HG03558 (cell line): ENCODE results near the gene IL19.
A peak's percentile ranks its signal among the peaks of the same experiment; 100 is the strongest.
"Not testable (repeated sequence)": the region's sequence is repeated elsewhere in the genome, so short reads cannot be mapped to it uniquely, and the experiment has no call there.

ENCODE experiments used
- ATAC-seq: cut with Tn5 transposase; IDR thresholded peaks from one replicate; pipeline ENCODE4 v1.9.1; 2021; ENCODE audit warnings: moderate number of reproducible peaks; ENCODE audit not compliant: unreplicated experiment; ENCODE audit errors: extremely low read depth

IL19 gene

DNA sequence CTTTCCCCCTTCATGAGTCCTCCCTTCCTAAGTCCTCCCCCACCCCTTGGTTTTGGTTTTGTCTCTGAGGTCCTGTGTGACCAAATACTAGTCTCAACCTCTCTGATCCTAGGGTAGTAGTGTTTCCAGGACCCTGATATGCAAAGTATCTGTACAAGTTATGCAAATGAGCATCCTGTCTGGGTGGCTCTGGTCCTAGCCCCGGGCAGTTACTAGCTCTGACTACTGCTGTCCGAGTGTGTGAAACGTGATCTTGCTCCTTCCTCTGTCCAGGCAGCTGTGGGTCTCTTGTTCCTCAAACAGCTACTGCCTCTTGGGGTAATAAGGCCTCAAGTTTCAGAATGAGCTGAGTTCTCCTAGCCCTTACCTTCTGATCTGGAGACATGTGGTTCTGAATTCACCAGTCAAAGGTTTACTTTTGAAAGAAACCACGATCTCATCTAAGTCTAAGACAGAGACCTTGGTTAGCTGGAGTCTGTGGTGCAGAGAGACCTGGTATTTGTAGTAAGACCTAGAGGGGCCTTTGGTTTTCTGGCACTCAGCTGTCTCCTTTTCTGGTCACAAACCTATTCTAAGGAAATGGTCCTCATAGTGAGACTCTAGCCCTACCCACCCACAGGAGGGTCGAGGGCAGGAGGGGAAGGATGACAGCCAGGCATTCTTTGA lies 31.0 kb upstream of the IL19 start:
- peak; percentile 71 for ATAC-seq

DNA sequence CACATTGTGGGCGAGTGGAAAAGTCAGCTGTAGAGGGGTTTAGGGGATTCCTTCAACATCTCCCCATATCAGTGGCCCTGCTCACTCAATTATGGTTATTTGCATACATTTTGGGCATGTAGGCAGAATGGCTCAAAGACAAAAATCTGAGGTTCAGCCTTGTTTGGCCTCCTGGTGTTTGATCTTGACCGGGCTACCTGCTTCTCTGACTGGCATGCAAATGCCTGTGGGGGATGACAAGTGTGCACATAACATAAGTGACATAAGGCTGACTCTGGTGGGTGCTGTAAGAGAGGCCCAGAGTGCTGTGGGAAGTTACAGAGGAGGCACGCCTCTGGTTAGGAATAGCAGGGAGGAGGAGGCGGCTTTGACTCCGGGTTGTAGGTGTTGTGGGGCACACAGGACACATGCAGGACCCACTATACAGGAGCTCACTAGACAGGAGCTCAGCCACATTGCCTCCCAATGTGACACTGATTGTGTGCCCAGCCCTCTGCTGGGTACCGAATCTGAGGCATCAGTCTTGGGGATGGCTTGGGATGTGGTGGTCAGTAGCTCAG lies 29.4 kb upstream of the IL19 start:
- ATAC-seq = no peak

DNA sequence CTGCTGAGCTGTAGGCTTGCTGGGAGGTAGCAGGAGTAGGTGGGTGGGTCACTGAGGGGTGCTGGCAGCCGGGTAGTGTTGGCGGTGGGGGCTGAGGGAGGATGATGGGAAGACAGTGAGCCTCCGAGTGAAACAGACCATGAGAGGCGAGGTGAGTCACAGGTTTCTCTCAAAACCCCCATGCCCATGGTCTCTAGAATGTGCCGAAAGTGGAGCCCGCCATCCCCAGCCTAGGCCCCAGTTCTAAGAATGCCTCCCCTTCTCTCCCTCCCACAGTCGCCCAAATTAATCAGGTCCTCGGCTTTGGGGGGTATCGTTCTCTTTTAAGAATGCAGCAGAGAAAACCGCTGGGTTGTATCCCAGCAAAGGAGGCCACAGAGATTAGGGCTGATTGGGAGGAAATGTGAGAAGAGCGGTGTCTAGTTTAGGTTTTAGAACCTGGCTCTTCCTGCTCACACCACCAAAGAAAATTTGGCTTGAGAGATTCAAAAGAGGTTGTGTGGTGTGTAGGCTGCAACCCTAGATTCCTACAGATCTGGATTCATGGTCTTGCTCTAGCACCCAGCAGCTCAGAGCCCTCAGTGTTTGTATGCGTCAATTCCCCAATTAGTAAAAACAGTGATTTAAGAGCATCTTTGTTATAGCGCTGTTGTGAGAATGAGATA lies 27.7 kb upstream of the IL19 start:
- no peak for ATAC-seq

DNA sequence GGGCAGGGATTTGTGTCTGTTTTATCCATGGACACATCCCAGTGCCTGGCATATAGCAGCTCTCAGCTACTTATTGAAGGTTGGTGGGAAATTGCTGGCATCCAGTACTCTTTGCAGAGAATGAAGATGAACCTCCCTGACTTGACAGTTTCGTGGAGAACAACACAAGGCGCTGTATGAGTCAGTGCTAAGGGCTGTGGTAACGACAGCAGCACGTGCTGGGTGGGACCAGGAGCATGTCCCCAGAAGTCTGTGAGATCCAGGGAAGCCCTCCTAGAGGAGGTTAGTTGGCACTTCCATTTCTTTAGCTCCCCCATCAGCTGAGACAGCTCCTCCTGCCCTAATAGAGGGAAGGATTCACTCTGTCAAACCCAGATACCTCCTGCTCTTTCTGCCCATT lies 25.9 kb upstream of the IL19 start:
- ATAC-seq = no peak

GRCh38 chr1:206745301-206745700 lies 25.3 kb upstream of the IL19 start:
- no peak for ATAC-seq

DNA sequence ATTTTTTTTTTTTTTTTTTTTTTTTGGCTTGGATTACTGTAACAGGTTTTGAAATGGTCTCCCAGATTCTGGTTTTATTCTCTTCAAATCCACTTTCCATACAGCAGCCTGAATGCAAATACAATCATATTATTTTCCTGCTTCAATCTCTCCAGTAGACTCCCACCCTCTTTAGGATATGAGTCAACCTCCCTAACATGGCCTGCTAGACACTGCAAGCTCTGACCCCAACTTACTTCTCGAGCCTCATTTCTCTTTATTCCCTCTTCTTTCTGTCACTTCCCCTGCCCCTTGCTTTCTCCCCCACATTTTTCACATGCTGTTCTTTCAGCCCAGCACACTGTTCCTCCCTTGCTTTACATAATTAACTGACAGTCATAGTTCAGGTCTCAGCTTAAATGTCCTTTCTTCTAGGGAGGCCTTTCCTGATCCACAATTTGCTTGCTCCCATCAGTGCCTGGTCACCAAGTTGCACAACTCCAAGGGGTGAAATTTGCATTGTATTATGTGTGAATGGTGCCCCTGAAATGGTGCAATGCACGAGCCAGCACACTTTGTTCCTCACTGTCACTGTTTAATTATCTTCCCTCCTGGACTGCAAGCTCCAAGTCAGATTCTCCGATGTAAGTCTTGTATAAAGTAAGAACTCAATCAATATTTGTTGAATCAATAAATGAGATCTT lies 22.1 kb upstream of the IL19 start:
- ATAC-seq = no peak

DNA sequence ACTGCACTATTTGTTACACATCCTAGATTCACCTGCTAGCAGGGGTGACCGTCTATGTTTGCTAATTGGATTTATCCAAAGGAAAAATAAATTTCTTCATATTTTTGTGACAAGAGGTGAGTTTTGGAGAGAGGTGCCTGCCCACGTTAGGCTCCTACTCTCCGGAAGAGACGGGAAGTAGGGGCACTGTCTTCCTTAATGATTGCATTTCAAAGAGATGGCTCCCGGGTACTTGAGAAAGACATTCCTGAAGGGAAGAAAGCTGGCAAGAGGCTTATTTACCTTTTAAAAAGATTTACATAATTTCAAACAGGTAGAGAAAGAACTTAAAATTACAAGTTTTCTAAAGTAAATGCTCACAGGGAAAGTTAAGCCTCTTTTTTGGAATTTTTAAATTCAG lies 18.7 kb upstream of the IL19 start:
- no peak for ATAC-seq

GRCh38 chr1:206752481-206752880 lies 18.1 kb upstream of the IL19 start:
- ATAC-seq = no peak

DNA sequence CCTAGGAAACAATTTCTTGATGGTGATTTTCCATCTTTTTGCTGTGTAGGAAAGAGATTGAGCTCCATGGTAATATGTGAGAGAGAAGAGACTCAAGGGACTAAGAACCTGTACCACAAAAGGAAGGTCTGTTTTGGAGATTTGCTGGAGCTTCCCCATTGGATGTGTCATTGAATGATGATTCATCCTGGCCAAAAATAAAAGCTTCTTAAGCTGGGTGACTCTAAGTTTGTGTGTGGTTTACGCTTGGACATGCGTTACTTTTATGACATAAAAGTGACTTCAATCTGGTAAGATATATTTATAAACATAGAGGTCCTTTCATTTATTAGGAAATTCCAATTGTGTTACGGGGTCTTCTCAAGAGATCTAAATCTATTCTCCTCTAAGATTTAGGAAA lies 17.4 kb upstream of the IL19 start:
- ATAC-seq = no peak

DNA sequence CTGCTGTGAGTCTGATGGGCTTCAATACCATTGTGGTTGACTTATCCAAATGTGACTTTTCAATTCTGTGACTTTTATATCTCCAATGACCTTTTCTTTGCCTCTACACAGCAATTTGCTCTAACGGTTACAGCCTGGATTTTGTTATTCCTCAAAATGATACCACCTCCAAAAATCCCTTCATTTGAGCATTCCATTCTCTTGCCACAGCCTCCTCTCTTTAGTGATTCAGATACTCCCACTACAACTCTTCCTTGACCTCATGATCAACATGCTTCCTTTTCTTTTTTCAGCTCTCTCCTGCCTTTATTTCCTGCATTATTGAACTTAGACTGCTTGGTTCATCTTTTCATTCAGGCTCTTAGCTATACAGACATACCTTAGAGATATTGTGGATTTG lies 16.6 kb upstream of the IL19 start:
- no peak for ATAC-seq

DNA sequence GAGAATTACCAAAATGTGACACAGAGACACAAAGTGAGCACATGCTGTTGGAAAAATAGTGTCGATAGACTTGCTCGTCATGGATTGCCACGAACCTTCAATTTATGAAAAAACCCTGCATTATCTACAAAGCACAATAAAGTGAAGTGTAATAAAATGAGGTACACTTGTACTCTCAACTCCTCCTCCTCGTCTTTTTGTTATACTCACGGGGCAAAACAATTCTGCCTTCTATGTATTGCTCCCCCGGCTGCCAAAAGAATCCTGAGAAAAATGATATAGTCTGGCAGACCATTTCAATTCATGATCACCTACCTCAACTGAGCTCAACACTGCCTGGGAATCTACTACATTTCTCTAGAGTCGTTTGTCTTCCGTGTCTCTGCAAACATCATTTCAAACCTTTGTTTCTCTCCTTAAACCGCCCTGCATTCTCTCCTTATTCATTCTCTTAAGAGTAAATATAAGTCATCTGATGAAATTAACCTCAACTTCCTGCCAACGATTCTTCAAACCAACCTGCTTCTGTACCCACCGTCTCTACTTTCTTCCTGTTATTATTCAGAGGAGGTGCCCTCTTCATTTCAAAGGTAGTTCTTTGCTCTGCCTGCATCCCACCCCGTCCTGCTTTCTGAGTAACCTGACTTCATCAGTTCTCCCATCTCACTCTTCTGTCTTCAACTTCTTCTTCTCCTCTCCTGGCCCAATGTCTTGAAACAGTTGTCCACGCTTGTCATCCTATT lies 12.9 kb upstream of the IL19 start:
- ATAC-seq = no peak

- ATAC-seq = no peak
These were observed 10.0 kb upstream of the IL19 start for GRCh38 chr1:206760590-206760989.

- no peak for ATAC-seq
These were observed 9.3 kb upstream of the IL19 start for GRCh38 chr1:206761159-206761768.

DNA sequence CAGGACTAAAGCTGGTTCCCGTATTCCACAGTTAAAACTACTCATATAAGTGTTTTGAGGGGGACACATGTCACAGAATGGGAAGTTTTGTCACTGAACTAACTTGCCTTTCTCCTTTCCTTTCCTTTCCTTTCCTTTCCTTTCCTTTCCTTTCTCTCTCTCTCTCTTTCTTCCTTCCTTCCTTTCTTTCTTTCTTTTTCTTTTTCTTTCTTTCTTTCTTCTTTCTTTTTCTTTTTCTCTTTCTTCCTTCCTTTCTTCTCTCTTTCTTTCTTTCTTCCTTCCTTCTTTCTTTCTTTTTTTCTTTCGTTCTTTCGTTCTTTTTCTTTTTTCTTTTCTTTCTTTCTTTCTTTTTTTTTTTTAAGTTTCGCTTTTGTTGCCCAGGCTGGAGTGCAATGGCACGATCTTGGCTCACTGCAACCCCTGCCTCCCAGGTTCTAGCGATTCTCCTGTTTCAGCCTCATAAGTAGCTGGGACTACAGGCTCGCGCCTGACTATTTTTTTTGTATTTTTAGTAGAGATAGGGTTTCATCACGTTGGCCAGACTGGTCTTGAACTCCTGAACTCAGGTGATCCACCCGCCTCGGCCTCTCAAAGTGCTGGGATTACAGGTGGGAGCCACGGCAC lies 7.7 kb upstream of the IL19 start:
- not testable (repeated sequence) for ATAC-seq

DNA sequence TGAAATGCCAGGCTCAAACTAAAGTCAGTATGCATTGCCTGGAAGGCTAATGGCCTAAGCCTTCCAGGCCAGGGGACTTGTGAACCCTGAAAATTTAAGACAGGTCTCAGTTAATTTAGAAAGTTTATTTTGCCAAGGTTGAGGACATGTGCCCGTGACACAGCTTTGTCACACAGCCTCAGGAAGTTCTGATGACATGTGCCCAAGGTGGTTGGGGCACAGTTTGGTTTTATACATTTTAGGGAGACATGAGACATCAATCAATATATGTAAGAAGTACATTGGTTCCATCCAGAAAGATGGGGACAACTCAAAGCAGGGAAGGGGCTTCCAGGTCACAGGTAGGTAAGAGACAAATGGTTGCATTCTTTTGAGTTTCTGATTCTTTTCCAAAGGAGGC lies 4.8 kb upstream of the IL19 start:
- not testable (repeated sequence) for ATAC-seq

- ATAC-seq = no peak
These were observed 4.2 kb upstream of the IL19 start for GRCh38 chr1:206766251-206766856.

GRCh38 chr1:206768472-206769303 lies 1.9 kb upstream of the IL19 start:
- ATAC-seq = no peak

- ATAC-seq = peak; percentile 60
These were observed 1.3 kb upstream of the IL19 start for GRCh38 chr1:206769304-206769731.

- no peak for ATAC-seq
These were observed 742 bp downstream of the IL19 start for GRCh38 chr1:206771338-206771692.
